Right ventricle myocardium inferior (tissue), 1 donor: ENCODE data around the gene ERO1B. TPM values are rescaled to one million over a fixed set of nuclear protein-coding genes. Genes with fewer than 3 reads are reported as not detected.

ENCODE experiments used
- ATAC-seq: fragments of 200-7000 bp; cut with Tn5 transposase; one replicate; pipeline ENCODE4 v1.9.1; 2020; ENCODE audit warnings: mild to moderate bottlenecking, moderate library complexity
- DNase-seq: peaks from one replicate; pipeline ENCODE4 v3.0.0; 2021; ENCODE audit errors: missing footprints
- intact Hi-C: fragments of 100-400 bp; cut with DNase I; formaldehyde crosslinking; loops from one replicate; pipeline ENCODE4 v1.11.0; 2022
- total RNA-seq: library from RNA; stranded (reverse); fragmentation: NEBNext Ultra II Directional; extraction: Animal tissue kit (Norgen Biotek cat#: 25700); gene quantifications from one replicate; pipeline ENCODE4 v1.2.1, GENCODE V29; 2021
- donor health status: DM: no; HTN: yes; CAD: no; lungs with severe emphysema.

Gene ERO1B
- total RNA-seq, 1 donor from 2014 or later, result 7.2 TPM

DNA sequence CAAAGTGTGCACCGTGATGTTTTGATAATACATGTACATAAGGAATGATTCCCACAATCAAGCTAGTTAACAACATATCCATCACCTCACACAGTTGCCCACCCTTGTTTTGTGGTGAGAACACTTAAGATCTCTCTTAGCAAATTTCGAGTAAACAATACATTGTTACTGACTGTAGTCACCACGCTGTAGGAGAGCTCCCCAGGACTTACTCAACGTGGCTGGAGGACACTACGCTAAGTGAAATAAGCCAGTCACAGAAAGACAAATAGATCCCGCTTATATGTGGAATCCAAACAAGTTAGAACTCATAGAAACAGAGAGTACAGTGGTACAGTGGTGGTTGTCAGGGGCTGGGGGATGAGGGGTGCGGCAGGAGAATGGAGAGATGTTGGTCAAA, 114.6 kb downstream of the ERO1B start:
- ATAC-seq (no peak), DNase-seq (no peak)
- intact Hi-C loops, result no loop called here

DNA sequence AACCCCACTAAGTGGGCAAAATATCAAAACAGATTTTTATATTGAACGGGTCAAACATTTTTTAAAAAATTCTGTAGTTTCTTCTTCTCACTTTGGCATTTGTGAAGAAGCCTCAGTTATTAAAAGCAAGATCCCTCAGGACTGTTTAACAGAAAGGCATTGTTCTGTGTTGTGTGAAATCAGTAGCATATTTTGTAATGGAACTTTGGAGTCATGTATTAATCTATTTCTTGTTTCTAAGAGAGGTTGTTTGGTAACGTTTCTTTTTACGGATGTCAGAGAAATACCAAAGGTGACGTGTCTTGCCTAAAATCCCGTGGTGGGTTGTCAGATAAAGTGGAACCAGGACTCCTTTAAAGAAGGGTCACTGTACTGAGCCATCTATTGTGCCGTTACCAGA, 115.7 kb downstream of the ERO1B start:
- intact Hi-C loops, result no loop called here
- no peak for DNase-seq
- ATAC-seq, result no peak

Other genes with a start within 250 kb of the ERO1B start
- gene NID1, start 216.9 kb downstream of the ERO1B start, total RNA-seq, result 65.8 TPM
- 32.0 TPM for gene GPR137B, start 139.4 kb downstream of the ERO1B start, total RNA-seq
- 1.6 TPM for gene EDARADD, start 112.3 kb upstream of the ERO1B start, total RNA-seq
- 92.3 TPM for gene LGALS8, start 242.0 kb upstream of the ERO1B start, total RNA-seq